Ovary (tissue), 9 donors: ENCODE data around the gene KRT71. TPM values are rescaled to one million over a fixed set of nuclear protein-coding genes. Genes with fewer than 3 reads are reported as not detected.

Source experiments
- DNase-seq, 5 donors: peaks; one replicate each; pipeline ENCODE4 v3.0.0-alpha.2; 2019 to 2020
- H3K27ac ChIP-seq, 2 donors: fragments of 200-600 bp; one replicate each; pipeline versions ENCODE4 v1.5.1 to v1.8.0; 2019 to 2022
- H3K27me3 ChIP-seq: fragments of 200-600 bp; one replicate; pipeline ENCODE4 v1.8.0; 2022
- H3K36me3 ChIP-seq: fragments of 200-600 bp; sonication (generic); one replicate; pipeline ENCODE4 v1.5.1; 2019
- H3K4me1 ChIP-seq: one replicate; pipeline ENCODE4 v1.8.1; 2013; ENCODE audit warnings: mild to moderate bottlenecking, moderate library complexity; ENCODE audit not compliant: insufficient read depth
- H3K4me3 ChIP-seq: fragments of 200-600 bp; sonication (generic); one replicate; pipeline ENCODE4 v1.5.1; 2017
- H3K9me3 ChIP-seq, 2 donors: fragments of 200-600 bp in 1 of 2; sonication (generic) in 1 of 2; one replicate each; pipeline versions ENCODE4 v1.5.1 to v1.8.1; 2013 to 2019; ENCODE audit warnings: mild to moderate bottlenecking in 1 of 2, moderate library complexity in 1 of 2
- EP300 ChIP-seq: sonication (generic); formaldehyde crosslinking; IDR thresholded peaks from one replicate; pipeline ENCODE4 v1.6.1; 2017; ENCODE audit warnings: antibody characterized with exemption
- POLR2A ChIP-seq: fragments of 450-650 bp; IDR thresholded peaks from one replicate; pipeline ENCODE4 v1.6.1; 2017; ENCODE audit warnings: antibody characterized with exemption, mild to moderate bottlenecking, moderate library complexity
- WGBS, 3 donors: extraction: QIAGEN DNeasy Blood & Tissue Kit in 1 of 3; methylation state at CpG; one replicate each; pipeline versions ENCODE4 v1.1.5 to v1.1.7; 2013 to 2017; 5-methylcytosine and 5-hydroxymethylcytosine counted together
- intact Hi-C, 4 donors: fragments of 100-400 bp; cut with DNase I; formaldehyde crosslinking; loops; one replicate each; pipeline versions ENCODE4 v1.11.0 to v1.15.1; 2022 to 2023
- polyA plus RNA-seq, 2 donors: library from polyadenylated mRNA; stranded (reverse); fragments of 200-250 nt in 1 of 2; fragments of 350-450 nt in 1 of 2; fragmentation: Illumina TruSeq in 1 of 2; extraction: RNeasy Lipid Tissue Mini Kit (QIAGEN cat#74804) in 1 of 2; gene quantifications; one replicate each; pipeline ENCODE4 v1.2.3, GENCODE V29; 2013 to 2014
- total RNA-seq, 7 donors: library from RNA; depleted of rRNA in 2 of 7; stranded (reverse); fragments of >200 nt in 2 of 7; fragmentation: NEBNext Ultra II Directional in 3 of 7; extraction: Animal tissue kit (Norgen Biotek cat#: 25700) in 3 of 7; gene quantifications; one replicate each; pipeline versions ENCODE4 v1.1.0 to v1.2.4, GENCODE V29; 2016 to 2023
- TF ChIP-seq, protein P1 (sequence below), 3 donors: fragments of 450-650 bp in 2 of 3; fragments of 200-600 bp in 1 of 3; IDR thresholded peaks; one replicate each; pipeline versions ENCODE4 v1.5.1 to v1.8.0; 2016 to 2022; ENCODE audit warnings: antibody characterized with exemption in 3 of 3, mild to moderate bottlenecking in 1 of 3
- donor health status: DM: no; HTN: no; CAD: no; lungs with moderate emphysema.
- donor health status: DM: no; HTN: no; CAD: no.
- donor health status: Bipolar disorder and iron deficiency.
- donor health status: DM: yes; HTN: yes; CAD: no.
- donor health status: DM: no; HTN: no; CAD: no.
- donor health status: DM: yes; HTN: yes; CAD: no.

KRT71 gene
- total and polyA plus RNA-seq, 9 donors = not detected

DNA sequence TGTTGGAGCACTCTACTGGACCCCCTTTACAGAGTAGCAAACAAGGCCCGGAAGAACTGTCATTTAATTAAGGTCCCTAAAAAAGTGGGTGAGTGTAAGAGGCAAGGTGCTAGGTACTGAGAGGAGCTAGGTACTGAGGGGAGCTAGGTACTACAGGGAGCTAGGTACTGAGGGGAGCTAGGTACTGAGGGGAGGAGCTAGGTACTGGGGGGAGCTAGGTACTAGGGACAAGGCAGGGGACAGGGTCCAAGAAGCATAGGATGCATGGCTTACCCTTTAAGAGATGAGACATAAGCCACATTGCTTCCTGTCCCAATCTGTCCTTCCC, 37.7 kb downstream of the KRT71 start:
- no peaks in the 10 kb centered on the region for H3K36me3 ChIP-seq
- intact Hi-C loops = no loop called here
- H3K4me1 ChIP-seq = no peaks in the 10 kb centered on the region
- H3K4me3 ChIP-seq = no peak overlapping the region
- H3K9me3 ChIP-seq = no peaks in the 10 kb centered on the region
- no peaks in the 10 kb centered on the region for H3K27me3 ChIP-seq
- TF ChIP-seq POLR2A = no peak
- TF ChIP-seq, protein P1, sequence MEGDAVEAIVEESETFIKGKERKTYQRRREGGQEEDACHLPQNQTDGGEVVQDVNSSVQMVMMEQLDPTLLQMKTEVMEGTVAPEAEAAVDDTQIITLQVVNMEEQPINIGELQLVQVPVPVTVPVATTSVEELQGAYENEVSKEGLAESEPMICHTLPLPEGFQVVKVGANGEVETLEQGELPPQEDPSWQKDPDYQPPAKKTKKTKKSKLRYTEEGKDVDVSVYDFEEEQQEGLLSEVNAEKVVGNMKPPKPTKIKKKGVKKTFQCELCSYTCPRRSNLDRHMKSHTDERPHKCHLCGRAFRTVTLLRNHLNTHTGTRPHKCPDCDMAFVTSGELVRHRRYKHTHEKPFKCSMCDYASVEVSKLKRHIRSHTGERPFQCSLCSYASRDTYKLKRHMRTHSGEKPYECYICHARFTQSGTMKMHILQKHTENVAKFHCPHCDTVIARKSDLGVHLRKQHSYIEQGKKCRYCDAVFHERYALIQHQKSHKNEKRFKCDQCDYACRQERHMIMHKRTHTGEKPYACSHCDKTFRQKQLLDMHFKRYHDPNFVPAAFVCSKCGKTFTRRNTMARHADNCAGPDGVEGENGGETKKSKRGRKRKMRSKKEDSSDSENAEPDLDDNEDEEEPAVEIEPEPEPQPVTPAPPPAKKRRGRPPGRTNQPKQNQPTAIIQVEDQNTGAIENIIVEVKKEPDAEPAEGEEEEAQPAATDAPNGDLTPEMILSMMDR (IDR thresholded peaks at IDR 0.05) = no peak
- TF ChIP-seq EP300 = no peak
- no peak overlapping the region for H3K27ac ChIP-seq
- 80 to 96% (median 95%) methylated on average over 1 of the region's 1 CpG for WGBS, 3 donors
- no peak for DNase-seq

DNA sequence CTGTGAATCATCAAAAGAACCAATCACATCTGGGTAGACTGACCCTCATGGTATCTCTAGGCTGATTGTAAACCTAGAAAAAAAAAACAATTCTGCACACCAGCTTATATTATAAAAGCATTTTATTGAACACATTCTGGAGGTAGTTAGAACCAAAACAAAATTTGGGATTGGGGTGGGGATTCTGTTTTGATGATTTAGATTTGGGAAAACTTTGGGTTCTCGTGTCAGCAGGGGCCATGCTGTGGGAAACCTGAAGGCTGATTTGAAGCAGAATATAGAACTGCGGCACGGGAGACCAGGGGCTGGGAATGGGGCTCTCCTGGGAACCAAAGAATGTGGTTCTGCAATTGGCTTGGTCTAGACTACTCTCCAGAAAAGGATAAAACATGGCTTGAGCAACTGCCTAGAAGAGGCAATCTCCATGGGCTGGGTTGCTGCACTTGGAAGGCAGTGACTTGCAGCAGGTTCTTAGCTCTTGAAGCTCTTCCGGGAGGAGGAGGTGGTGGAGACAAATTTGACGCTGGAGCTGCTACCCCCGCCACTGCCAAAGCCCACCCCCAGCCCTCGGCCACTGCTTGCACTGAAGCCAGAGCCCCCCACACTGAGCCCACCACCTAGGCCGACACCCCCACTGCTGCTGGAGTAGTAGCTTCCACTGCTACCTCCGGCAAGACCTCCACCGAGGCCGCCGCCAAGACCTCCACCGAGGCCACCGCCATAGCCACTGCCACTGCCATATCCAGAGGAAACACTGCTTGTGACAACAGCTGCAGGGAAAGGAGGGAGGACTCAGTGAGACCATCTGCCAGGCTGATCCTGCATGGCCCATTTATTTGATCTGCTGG, 38.2 kb downstream of the KRT71 start:
- no peaks in the 10 kb centered on the region for H3K9me3 ChIP-seq
- no peak for DNase-seq
- intact Hi-C loops = no loop called here
- no peaks in the 10 kb centered on the region for H3K4me1 ChIP-seq
- H3K27me3 ChIP-seq = no peaks in the 10 kb centered on the region
- WGBS, 3 donors = 85 to 91% (median 88%) methylated on average over 10 to 14 of the region's 14 CpGs
- H3K36me3 ChIP-seq = no peaks in the 10 kb centered on the region
- TF ChIP-seq EP300 (no peak), POLR2A (no peak)
- TF ChIP-seq, protein P1 (IDR thresholded peaks at IDR 0.05) = no peak
- no peak overlapping the region for H3K27ac ChIP-seq
- H3K4me3 ChIP-seq = no peak overlapping the region

- no peaks in the 10 kb centered on the region for H3K4me1 ChIP-seq
- H3K4me3 ChIP-seq = no peak overlapping the region
- no peaks in the 10 kb centered on the region for H3K27me3 ChIP-seq
- no peak for TF ChIP-seq EP300
- no peak for TF ChIP-seq POLR2A
- TF ChIP-seq, protein P1 (IDR thresholded peaks at IDR 0.05) = no peak
- no peak overlapping the region for H3K27ac ChIP-seq
- DNase-seq = no peak
- H3K9me3 ChIP-seq = no peaks in the 10 kb centered on the region
- intact Hi-C loops = no loop called here
- 79 to 90% (median 81%) methylated on average over 6 of the region's 6 CpGs for WGBS, 3 donors
- H3K36me3 ChIP-seq = no peaks in the 10 kb centered on the region
Observed at GRCh38 chr12:52513736-52514135, 39.2 kb downstream of the KRT71 start.

GRCh38 chr12:52508211-52508610, 44.7 kb downstream of the KRT71 start:
- 77 to 81% (median 78%) methylated on average over 5 of the region's 5 CpGs for WGBS, 3 donors
- Histone ChIP-seq H3K4me1 (no peaks in the 10 kb centered on the region), H3K27me3 (no peaks in the 10 kb centered on the region), H3K36me3 (no peaks in the 10 kb centered on the region), H3K27ac (no peak overlapping the region), H3K4me3 (no peak overlapping the region), H3K9me3 (no peaks in the 10 kb centered on the region)
- no peak for DNase-seq
- intact Hi-C loops = no loop called here
- TF ChIP-seq, protein P1 (IDR thresholded peaks at IDR 0.05) = no peak
- TF ChIP-seq POLR2A = no peak
- TF ChIP-seq EP300 = no peak
